GM12865 (cell line): Measurements from ENCODE around the gene GDF7.
"Not testable (repeated sequence)": the region's sequence is repeated elsewhere in the genome, so short reads cannot be mapped to it uniquely, and the experiment has no call there.

Source experiments
- DNase-seq: peaks from one replicate; pipeline ENCODE4 v3.0.0; 2010; ENCODE audit warnings: low read depth
- H3K4me3 ChIP-seq: 2 replicates; pipeline ENCODE4 v1.5.1; 2011; ENCODE audit warnings: mild to moderate bottlenecking, low read depth, low read length, control low read depth
- TF ChIP-seq, protein P1 (sequence below): IDR thresholded peaks from 2 replicates; pipeline ENCODE4 v1.5.1; 2011; ENCODE audit warnings: low read length, control low read depth, low read depth, inconsistent platforms; ENCODE audit not compliant: insufficient read depth; ENCODE audit errors: missing control alignments

GDF7 gene

DNA sequence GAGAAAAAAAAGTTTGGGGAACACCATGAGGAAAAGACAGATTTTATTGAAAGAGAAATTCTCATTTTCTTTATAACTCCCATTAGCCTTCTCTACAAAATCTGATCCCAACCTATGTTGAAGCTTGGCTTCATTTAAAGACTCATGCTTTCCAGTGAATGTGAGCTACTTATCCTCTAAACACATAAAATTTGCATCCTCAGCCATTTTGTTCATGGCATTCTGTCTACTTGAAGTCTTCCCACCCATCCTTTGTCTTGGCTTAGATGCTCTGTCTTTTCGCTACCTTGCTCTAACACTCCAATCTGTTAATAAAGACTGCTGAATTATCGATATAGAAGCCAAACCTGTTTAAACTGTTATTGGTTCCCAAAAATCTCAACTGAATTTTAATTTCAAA, 39.3 kb downstream of the GDF7 start:
- no peak overlapping the region for H3K4me3 ChIP-seq
- TF ChIP-seq, protein P1, sequence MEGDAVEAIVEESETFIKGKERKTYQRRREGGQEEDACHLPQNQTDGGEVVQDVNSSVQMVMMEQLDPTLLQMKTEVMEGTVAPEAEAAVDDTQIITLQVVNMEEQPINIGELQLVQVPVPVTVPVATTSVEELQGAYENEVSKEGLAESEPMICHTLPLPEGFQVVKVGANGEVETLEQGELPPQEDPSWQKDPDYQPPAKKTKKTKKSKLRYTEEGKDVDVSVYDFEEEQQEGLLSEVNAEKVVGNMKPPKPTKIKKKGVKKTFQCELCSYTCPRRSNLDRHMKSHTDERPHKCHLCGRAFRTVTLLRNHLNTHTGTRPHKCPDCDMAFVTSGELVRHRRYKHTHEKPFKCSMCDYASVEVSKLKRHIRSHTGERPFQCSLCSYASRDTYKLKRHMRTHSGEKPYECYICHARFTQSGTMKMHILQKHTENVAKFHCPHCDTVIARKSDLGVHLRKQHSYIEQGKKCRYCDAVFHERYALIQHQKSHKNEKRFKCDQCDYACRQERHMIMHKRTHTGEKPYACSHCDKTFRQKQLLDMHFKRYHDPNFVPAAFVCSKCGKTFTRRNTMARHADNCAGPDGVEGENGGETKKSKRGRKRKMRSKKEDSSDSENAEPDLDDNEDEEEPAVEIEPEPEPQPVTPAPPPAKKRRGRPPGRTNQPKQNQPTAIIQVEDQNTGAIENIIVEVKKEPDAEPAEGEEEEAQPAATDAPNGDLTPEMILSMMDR: no peak
- DNase-seq: no peak

DNA sequence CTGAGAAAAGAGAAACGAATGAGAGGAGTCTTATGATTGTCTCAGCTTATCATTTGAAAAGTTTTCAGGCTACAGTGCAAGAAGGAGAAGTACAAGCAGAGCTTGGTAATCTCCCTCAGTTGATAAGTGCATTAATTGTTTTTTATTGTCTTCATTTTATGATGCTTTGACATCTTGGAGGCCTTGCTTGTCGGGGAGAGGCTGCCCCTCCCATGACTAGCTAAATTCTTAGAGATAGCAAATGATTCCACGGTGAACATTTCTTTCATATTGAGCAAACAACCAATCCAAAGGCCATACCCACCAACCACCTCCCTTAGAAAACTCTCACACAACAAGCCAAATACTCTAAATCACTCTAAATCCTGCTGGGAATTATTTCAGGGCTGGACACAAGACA, 39.8 kb downstream of the GDF7 start:
- TF ChIP-seq, protein P1: no peak
- H3K4me3 ChIP-seq: no peak overlapping the region
- no peak for DNase-seq

DNA sequence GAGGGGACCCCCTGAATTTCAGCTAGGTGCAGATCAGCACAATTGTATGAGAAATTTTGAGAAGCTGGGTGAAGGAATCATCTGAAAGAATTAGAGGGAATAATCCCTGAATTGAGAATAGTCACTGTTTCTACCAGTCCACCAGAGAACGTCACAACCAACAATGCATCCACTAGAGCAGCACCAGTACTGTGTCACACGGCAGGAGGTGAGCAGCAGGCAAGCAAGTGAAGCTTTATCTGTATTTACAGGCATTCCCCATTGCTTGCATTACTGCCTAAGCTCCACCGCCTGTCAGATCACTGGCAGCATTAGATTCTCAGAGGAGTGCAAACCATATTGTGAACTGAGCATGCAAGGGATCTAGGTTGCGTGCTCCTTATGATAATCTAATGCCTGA, 40.7 kb downstream of the GDF7 start:
- no peak overlapping the region for H3K4me3 ChIP-seq
- no peak for DNase-seq
- TF ChIP-seq, protein P1: no peak

DNA sequence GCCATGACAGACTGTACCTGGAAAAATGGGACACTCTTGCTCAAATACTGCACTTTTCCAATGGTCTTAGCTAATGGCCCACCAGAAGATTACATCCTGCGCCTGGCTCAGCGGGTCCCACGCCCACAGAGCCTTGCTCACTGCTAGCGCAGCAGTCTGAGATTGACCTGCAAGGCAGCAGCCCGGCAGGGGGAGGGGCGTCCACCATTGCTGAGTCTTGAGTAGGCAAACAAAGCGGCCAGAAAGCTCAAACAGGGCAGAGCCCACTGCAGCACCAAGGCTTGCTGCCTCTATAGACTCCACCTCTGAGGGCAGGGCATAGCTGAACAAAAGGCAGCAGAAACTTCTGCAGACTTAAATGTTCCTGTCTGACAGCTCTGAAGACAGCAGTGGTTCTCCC, 44.7 kb downstream of the GDF7 start:
- not testable (repeated sequence) for DNase-seq, H3K4me3 ChIP-seq

DNA sequence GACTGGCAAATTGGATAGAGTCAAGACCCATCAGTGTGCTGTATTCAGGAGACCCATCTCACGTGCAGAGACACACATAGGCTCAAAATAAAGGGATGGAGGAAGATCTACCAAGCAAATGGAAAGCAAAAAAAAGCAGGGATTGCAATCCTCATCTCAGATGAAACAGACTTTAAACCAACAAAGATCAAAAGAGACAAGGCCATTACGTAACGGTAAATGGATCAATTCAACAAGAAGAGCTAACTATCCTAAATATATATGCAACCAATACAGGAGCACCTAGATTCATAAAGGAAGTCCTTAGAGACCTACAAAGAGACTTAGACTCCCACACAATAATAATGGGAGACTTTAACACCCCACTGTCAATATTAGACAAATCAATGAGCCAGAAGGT, 46.6 kb downstream of the GDF7 start:
- H3K4me3 ChIP-seq, DNase-seq: not testable (repeated sequence)

DNA sequence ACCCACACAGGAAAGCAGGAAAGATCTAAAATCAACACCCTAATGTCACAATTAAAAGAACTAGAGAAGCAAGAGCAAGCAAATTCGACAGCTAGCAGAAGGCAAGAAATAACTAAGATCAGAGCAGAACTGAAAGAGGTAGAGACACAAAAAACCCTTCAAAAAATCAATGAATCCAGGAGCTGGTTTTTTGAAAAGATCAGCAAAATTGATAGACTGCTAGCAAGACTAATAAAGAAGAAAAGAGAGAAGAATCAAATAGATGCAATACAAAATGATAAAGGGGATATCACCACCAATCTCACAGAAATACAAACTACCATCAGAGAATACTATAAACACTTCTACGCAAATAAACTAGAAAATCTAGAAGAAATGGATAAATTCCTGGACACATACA, 47.5 kb downstream of the GDF7 start:
- not testable (repeated sequence) for DNase-seq, H3K4me3 ChIP-seq

DNA sequence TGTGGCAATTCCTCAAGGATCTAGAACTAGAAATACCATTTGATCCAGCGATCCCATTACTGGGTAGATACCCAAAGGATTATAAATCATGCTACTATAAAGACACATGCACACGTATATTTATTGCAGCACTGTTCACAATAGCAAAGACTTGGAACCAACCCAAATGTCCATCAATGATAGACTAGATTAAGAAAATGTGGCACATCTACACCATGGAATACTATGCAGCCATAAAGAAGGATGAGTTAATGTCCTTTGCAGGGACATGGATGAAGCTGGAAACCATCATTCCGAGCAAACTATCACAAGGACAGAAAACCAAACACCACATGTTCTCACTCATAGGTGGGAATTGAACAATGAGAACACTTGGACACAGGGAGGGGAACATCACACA, 49.2 kb downstream of the GDF7 start:
- not testable (repeated sequence) for DNase-seq

DNA sequence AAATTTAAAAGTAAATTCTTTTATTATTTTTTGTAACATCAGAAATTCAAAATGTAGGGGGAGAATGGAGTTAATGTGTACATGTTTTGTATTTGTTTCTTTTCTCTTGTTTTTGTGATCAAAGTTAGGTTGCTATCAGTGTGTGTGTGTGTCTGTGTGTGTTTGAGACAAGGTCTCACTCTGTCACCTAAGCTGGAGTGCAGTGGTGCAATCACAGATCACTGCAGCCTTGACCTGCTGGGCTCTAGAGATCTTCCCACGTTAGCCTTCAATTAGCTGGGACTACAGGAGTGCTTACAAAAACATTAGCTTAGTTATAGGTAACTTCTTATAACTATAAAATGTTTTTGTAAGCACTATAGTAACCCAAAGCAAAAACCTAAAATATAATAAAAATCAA, 50.7 kb downstream of the GDF7 start:
- TF ChIP-seq, protein P1: no peak
- H3K4me3 ChIP-seq: no peak overlapping the region
- DNase-seq: no peak

More for the DNA sequence above, 49.2 kb downstream of the GDF7 start:
- H3K4me3 ChIP-seq: not testable (repeated sequence)

DNA sequence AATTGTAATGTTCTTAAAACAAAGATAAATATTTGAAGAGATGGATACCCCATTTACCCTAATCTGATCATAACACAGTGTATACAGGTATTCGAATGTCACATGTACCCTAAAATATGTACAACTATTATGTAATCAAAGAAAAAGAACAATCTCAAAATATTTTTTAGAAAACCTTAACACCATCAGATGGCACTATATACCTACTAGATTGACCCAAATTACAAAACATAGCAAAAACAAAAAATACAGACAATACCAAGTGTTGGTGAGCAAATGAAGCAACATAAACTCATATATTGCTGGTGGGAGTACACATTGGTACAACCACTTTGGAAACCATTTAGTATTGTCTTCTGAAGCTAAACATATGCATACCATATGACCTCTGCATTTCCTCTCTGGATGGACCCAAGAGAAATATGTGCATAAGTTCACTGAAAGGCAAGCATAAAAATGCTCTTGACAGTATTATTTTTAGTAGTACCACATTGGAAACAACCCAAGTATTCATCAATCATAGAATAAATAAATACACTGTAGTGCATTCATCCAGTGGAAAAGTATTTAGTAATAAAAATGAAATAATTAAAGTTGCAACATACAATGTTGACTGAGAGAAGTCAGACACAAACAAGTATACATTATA, 55.8 kb downstream of the GDF7 start:
- TF ChIP-seq, protein P1: no peak
- H3K4me3 ChIP-seq: no peak overlapping the region
- no peak for DNase-seq
